GM19099 (cell line): Measurements from ENCODE around the gene INPP5A.

Experiments
- POLR2A ChIP-seq: IDR thresholded peaks from 3 replicates; pipeline ENCODE4 v1.6.1; 2011; ENCODE audit warnings: low read depth; ENCODE audit not compliant: insufficient read length; ENCODE audit errors: extremely low read depth

Gene INPP5A

GRCh38 chr10:132701846-132702190, 164.2 kb downstream of the INPP5A start:
- no peak for TF ChIP-seq POLR2A

GRCh38 chr10:132702601-132703418, 165.2 kb downstream of the INPP5A start:
- TF ChIP-seq POLR2A = no peak

GRCh38 chr10:132703419-132704007, 165.9 kb downstream of the INPP5A start:
- no peak for TF ChIP-seq POLR2A

DNA sequence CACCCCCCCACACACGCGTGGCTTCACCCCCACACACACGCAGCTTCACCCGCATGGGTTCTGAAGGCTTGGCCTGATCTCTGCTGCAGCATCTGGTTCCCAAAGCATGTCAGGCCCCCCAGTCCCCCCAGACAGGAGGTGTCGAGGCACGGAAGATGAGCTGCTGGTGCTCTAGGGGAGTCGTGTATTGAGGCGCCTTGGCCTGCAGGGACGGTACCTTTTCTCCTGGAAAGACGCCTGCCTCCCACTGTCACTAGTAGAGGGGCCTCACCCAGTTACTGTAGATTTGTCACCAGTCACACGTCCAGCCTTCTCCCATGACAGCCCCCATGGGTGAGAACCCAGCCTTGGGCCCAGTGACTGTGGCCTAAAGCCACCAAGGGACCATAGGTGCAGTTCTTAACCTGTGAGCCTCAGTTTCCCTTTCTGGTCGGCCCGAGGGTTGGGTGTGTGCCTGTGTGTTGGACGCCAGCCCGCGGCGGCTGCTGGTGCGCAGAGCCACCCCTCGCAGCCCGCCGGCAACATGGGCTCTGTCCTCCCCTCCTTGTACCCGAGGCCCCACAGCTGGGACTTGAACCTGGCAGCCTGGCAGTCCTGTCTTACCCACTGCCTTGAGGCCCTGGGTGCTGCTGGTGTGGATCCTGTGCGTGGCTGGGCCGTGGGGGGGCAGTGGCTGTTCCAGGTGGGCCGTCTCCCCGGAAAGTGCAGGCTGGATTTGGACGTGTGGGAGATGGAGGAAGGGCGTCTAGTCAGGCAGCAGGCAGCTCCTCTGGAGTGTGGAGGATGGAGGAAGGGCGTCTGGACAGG, 166.6 kb downstream of the INPP5A start:
- no peak for TF ChIP-seq POLR2A

DNA sequence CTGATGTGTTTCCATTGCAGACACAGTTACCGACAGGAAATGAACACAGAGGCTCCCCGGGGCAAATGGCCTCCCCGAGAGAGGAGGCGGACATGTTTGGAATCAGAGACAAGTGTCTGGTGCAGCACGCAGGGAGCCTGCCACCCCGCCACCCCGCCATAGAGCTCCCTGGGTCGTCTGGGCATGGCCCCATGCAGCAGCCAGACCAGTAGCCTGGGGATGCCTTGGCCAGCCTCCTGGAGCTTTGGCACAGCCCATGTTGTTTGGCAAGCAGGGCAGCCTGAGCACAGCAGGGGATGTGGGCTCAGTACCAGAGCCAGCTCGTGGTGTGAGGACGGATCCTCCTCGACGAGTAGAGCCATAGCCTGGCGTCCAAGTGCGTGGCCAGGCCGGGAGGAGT, 167.6 kb downstream of the INPP5A start:
- TF ChIP-seq POLR2A = no peak

- TF ChIP-seq POLR2A = no peak
Measured at GRCh38 chr10:132705943-132706342, 168.4 kb downstream of the INPP5A start.

DNA sequence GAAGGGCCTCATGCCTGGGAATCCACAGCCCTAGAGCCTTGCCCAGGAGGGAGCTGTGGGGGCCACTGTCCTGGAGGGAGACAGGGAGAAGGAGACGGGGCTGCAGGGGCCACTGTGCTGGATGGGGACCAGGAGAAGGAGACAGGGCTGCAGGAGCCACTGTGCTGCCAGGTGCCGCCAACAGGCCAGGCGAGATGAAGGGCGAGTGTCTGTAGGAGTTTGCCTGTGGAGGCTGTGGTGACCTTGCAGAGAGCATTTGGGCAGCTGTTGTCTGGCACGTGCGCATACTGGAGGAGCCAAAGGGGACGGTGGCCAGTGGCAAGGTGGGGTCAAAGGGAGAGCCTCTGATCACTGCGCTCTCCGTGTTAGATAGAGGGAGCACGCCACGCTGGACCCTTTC, 169.1 kb downstream of the INPP5A start:
- TF ChIP-seq POLR2A = no peak

- TF ChIP-seq POLR2A = no peak
Measured at GRCh38 chr10:132707121-132707775, 169.7 kb downstream of the INPP5A start.

- TF ChIP-seq POLR2A = no peak
Measured at GRCh38 chr10:132707776-132708171, 170.2 kb downstream of the INPP5A start.

GRCh38 chr10:132708441-132708840, 170.9 kb downstream of the INPP5A start:
- TF ChIP-seq POLR2A = no peak

DNA sequence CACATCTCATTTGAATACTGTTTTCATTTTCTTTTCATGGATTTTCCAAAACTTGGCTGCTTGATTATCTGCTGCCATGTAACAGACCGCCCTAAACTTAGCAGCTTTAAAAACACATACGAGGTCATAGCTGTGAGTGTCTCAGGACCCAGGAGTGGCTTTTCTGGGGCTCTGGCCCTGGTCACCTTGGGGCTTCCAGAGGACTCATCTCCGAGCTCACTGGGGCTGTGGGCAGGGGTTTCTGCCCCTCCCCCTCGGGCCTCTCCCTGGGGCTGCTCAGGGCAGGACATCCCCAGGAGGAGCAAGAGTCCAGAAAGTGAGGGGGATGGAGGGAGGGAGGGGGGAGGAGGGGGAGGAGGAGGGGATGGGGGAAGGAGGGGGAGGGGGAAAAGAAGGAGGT, 171.3 kb downstream of the INPP5A start:
- no peak for TF ChIP-seq POLR2A

- TF ChIP-seq POLR2A = no peak
Measured at GRCh38 chr10:132709471-132709951, 171.9 kb downstream of the INPP5A start.

GRCh38 chr10:132710036-132710686, 172.6 kb downstream of the INPP5A start:
- no peak for TF ChIP-seq POLR2A

DNA sequence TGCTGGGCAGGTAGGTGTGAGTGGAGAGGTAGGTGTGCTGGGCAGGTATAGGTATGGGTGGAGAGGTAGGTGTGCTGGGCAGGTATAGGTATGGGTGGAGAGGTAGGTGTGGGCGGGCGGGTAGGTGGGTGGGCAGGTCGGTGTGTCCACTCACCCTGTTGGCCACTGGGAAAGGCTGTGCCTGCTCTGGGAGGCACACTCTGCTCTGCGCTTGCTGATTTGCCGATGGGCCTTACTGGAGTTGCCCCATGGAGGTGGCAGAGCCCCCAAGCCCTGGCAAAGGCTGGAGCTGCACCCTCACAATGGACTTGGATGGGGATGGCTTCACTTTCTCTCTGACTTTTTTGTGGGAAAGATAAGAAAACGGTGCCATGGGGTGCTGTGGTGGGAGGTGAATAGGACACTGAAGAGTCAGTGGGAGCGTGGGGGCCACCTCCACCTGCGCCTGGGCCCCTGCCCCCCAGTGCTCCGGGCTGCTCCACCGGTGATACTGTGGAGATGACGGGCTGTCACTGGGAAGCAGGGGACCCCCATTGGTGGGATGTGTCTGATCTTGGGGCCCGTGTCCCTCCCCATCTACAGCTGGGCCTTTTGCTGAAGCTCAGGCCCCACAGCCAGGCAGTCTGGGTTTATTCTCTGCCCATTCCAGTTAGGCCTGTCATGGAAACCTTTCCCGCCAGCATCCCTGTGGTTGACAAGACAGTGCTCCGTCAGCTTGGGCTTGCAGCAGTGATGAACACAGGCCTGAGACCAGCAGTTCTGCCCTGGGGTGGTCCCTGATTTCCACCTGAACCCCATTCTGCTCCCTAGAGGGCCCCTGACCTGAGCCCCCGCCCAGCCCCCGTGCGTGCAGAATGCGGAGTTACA, 173.4 kb downstream of the INPP5A start:
- TF ChIP-seq POLR2A = no peak
